Esophagus squamous epithelium (tissue), 5 donors: ENCODE data around the gene SUSD2. TPM values are rescaled to one million over a fixed set of nuclear protein-coding genes. Genes with fewer than 3 reads are reported as not detected.

Experiments
- DNase-seq: peaks from one replicate; lab custom pipeline; 2025; lab: John Stamatoyannopoulos, UW
- H3K27ac ChIP-seq, 4 donors: fragments of 200-600 bp; sonication (generic); one replicate each; pipeline ENCODE4 v1.5.1; 2016 to 2019; ENCODE audit warnings: mild to moderate bottlenecking in 1 of 4
- H3K27me3 ChIP-seq, 4 donors: fragments of 200-600 bp; sonication (generic); 1 replicate in 3 of 4; 2 replicates in 1 of 4; pipeline versions ENCODE4 v1.5.1 to v1.6.0; 2017 to 2021; ENCODE audit warnings: antibody characterized with exemption in 1 of 4
- H3K36me3 ChIP-seq, 3 donors: fragments of 200-600 bp; sonication (generic); one replicate each; pipeline ENCODE4 v1.5.1; 2016 to 2019
- H3K4me1 ChIP-seq, 3 donors: fragments of 200-600 bp; sonication (generic); one replicate each; pipeline ENCODE4 v1.5.1; 2017 to 2019
- H3K4me3 ChIP-seq, 4 donors: fragments of 200-600 bp; sonication (generic); 1 replicate in 3 of 4; 2 replicates in 1 of 4; pipeline ENCODE4 v1.5.1; 2016 to 2019; ENCODE audit warnings: mild to moderate bottlenecking in 2 of 4, moderate library complexity in 1 of 4
- H3K9me3 ChIP-seq, 3 donors: fragments of 200-600 bp; sonication (generic); one replicate each; pipeline ENCODE4 v1.5.1; 2016 to 2019
- POLR2A ChIP-seq, 4 donors: fragments of 450-650 bp; IDR thresholded peaks; one replicate each; pipeline ENCODE4 v1.6.1; 2017; ENCODE audit warnings: antibody characterized with exemption in 4 of 4, mild to moderate bottlenecking in 4 of 4, moderate library complexity in 3 of 4
- WGBS, 2 donors: methylation state at CpG; one replicate each; pipeline ENCODE4 v1.1.5; 2018; 5-methylcytosine and 5-hydroxymethylcytosine counted together
- intact Hi-C: fragments of 100-400 bp; cut with DNase I; formaldehyde crosslinking; loops from one replicate; pipeline ENCODE4 v1.15.0; 2022
- total RNA-seq, 4 donors: library from RNA; depleted of rRNA; stranded (reverse); fragments of >200 nt; gene quantifications; one replicate each; pipeline ENCODE4 v1.1.0, GENCODE V29; 2016
- TF ChIP-seq, protein P1 (sequence below), 6 experiments: fragments of 450-650 bp in 4 of 6; fragments of 200-600 bp in 2 of 6; sonication (generic) in 2 of 6; IDR thresholded peaks; one replicate each; pipeline ENCODE4 v1.5.1; 2016 to 2019; ENCODE audit warnings: antibody characterized with exemption in 6 of 6, mild to moderate bottlenecking in 4 of 6, moderate library complexity in 4 of 6
- donor health status: DM: yes; HTN: yes; CAD: no.

The SUSD2 gene
- total RNA-seq, 4 donors from 2014 or later = 1.1 to 2.5 (median 1.6) TPM

DNA sequence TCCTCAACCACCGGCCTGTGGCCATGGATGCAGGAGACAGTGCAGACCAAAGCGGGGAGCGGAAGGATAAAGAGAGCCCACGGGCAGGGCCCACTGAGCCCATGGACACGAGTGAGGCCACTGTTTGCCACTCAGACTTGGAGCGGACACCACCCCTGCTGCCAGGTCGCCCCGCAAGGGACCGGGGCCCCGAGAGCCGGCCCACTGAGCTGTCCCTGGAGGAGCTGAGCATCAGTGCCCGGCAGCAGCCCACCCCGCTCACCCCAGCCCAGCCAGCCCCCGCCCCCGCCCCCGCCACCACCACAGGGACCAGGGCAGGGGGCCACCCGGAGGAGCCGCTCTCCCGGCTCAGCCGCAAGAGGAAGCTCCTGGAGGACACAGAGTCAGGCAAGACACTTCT lies 14.5 kb upstream of the SUSD2 start:
- H3K27me3 ChIP-seq = no peaks in the 10 kb centered on the region
- intact Hi-C loops = no loop called here
- H3K4me1 ChIP-seq = peaks cover 0 to 14% (median 4%) of the 10 kb centered on the region in 3 donors
- no peaks in the 10 kb centered on the region for H3K9me3 ChIP-seq
- peaks cover 25 to 99% (median 31%) of the 10 kb centered on the region in 3 donors for H3K36me3 ChIP-seq
- no peak for DNase-seq
- TF ChIP-seq POLR2A (IDR thresholded peaks at IDR 0.05) = no peak
- TF ChIP-seq, protein P1, sequence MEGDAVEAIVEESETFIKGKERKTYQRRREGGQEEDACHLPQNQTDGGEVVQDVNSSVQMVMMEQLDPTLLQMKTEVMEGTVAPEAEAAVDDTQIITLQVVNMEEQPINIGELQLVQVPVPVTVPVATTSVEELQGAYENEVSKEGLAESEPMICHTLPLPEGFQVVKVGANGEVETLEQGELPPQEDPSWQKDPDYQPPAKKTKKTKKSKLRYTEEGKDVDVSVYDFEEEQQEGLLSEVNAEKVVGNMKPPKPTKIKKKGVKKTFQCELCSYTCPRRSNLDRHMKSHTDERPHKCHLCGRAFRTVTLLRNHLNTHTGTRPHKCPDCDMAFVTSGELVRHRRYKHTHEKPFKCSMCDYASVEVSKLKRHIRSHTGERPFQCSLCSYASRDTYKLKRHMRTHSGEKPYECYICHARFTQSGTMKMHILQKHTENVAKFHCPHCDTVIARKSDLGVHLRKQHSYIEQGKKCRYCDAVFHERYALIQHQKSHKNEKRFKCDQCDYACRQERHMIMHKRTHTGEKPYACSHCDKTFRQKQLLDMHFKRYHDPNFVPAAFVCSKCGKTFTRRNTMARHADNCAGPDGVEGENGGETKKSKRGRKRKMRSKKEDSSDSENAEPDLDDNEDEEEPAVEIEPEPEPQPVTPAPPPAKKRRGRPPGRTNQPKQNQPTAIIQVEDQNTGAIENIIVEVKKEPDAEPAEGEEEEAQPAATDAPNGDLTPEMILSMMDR (IDR thresholded peaks at IDR 0.05) = no peak
- H3K4me3 ChIP-seq = no peak overlapping the region
- WGBS, 2 donors = 95% methylated on average over 7 of the region's 20 CpGs; no CpG with 5 or more reads in 1 of the 2 donors
- no peak overlapping the region for H3K27ac ChIP-seq

DNA sequence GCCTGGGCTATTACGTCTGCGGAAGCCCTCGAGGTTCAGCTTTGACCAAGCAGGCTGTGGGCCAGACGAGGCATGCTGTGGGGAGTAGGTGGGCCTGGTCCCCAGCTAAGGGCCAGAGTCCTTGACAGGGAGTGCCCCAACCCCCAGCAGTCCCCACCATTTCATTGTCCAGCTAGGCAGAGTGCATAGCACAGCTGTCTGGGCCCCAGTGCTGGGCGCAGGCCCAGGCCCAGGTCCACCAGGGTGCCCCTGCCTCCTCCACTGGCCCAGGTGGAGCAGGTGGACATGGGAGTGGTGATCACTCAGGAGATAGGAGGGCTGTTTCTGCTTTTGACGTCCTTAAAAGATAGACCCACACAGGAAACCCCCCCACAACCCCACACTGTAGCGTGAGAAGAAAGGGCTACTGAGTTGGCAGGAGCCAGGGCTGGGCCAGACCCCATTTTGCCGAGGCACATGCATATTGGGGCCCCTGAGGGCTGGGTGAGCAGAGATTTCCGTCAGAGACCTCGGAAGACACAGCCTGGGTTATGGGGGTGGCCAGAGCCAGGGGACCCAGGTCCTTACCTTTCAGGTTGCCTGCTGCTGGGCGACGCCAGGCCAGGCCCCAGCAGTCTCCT lies 11.7 kb upstream of the SUSD2 start:
- no peak overlapping the region for H3K27ac ChIP-seq
- no peaks in the 10 kb centered on the region for H3K27me3 ChIP-seq
- intact Hi-C loops = no loop called here
- WGBS, 2 donors = 89 to 96% methylated on average over 5 to 6 of the region's 12 CpGs
- no peaks in the 10 kb centered on the region for H3K9me3 ChIP-seq
- H3K4me1 ChIP-seq = peaks cover 0 to 3% (median 0%) of the 10 kb centered on the region in 3 donors
- TF ChIP-seq, protein P1 (IDR thresholded peaks at IDR 0.05) = no peak
- no peak for TF ChIP-seq POLR2A (IDR thresholded peaks at IDR 0.05)
- peaks cover 20 to 100% (median 44%) of the 10 kb centered on the region in 3 donors for H3K36me3 ChIP-seq
- DNase-seq = no peak
- no peak overlapping the region for H3K4me3 ChIP-seq

DNA sequence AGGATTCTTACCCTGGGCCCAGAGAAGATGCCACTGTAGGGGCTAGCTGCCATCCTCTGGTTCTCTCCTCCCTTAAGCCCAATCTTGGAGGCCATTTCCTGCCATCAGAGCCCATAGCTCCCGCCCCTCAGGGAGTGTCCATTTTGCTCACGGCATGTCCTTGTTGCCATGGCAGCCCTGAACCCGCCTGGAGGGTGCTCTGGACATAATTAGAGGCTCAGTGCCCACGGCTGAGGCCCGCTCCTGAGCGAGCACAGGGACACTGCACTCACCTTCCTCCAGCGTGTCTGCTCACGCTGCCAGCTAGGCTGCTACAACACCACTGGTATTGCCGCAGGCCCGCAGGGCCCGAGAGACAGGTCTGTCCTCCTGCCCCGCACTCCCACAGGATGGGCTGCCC lies 11.1 kb upstream of the SUSD2 start:
- intact Hi-C loops = no loop called here
- 67% methylated on average over 1 of the region's 12 CpGs; no CpG with 5 or more reads in 1 of the 2 donors for WGBS, 2 donors

DNA sequence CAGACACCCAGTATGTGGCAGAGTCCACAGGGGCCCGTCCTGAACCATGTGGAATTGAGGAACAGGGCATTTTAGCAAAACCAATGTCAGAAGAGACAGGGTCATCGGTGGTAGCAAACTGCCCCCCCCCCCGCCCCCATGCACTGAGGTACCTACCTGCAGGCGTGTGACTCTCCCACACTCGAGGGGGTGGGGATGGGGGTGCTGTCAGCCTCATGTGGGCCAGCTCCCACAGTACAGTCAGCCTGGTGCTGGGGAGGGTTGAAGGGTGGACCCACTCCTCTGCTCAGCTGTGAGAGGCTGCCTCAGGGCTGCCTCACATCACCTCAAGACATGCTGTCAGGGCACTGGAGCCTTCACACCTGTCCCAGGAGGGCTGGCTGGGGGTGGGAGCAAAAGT lies 10.7 kb upstream of the SUSD2 start:
- H3K27me3 ChIP-seq = no peaks in the 10 kb centered on the region
- H3K9me3 ChIP-seq = no peaks in the 10 kb centered on the region
- TF ChIP-seq, protein P1 (IDR thresholded peaks at IDR 0.05) = no peak
- no peak for TF ChIP-seq POLR2A (IDR thresholded peaks at IDR 0.05)
- H3K4me3 ChIP-seq = no peak overlapping the region
- WGBS, 2 donors = no CpG with 5 or more reads among the region's 5 CpGs
- intact Hi-C loops = no loop called here
- H3K36me3 ChIP-seq = peaks cover 10 to 100% (median 39%) of the 10 kb centered on the region in 3 donors
- H3K27ac ChIP-seq = no peak overlapping the region
- DNase-seq = no peak
- peaks cover 0 to 14% (median 5%) of the 10 kb centered on the region in 3 donors for H3K4me1 ChIP-seq

More for the DNA sequence above, 11.1 kb upstream of the SUSD2 start:
- no peak overlapping the region for H3K27ac ChIP-seq
- H3K27me3 ChIP-seq = no peaks in the 10 kb centered on the region
- H3K4me1 ChIP-seq = peaks cover 0 to 10% (median 5%) of the 10 kb centered on the region in 3 donors
- TF ChIP-seq POLR2A (IDR thresholded peaks at IDR 0.05) = no peak
- DNase-seq = no peak
- peaks cover 14 to 100% (median 42%) of the 10 kb centered on the region in 3 donors for H3K36me3 ChIP-seq
- no peak overlapping the region for H3K4me3 ChIP-seq
- no peaks in the 10 kb centered on the region for H3K9me3 ChIP-seq

DNA sequence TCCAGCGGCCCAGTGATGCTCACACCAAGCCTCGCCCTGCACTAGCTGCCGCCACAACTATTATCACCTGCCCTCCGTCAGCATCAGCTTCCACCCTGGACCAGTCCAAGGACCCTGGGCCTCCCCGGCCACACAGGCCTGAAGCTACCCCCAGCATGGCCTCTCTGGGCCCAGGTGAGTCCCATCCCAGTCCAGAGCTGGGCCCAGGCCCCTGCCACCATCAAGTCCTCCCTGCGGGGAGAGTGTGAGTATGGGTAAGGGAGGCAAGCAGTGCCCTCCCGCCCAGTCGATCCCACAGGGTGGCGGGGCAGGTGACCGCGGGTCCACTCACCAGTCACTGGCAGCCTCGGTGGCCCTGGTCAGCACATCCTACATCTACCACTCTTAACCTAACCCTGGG lies 9.5 kb upstream of the SUSD2 start:
- no peak overlapping the region for H3K4me3 ChIP-seq
- no peak for DNase-seq
- TF ChIP-seq, protein P1 (IDR thresholded peaks at IDR 0.05) = no peak
- TF ChIP-seq POLR2A (IDR thresholded peaks at IDR 0.05) = no peak
- H3K4me1 ChIP-seq = peaks cover 0 to 25% (median 5%) of the 10 kb centered on the region in 3 donors
- intact Hi-C loops = no loop called here
- 89% methylated on average over 7 of the region's 12 CpGs; no CpG with 5 or more reads in 1 of the 2 donors for WGBS, 2 donors
- H3K9me3 ChIP-seq = no peaks in the 10 kb centered on the region
- H3K36me3 ChIP-seq = peaks cover 7 to 100% (median 39%) of the 10 kb centered on the region in 3 donors
- peak overlapping the region in 1 of 4 donors; percentile 25 for H3K27ac ChIP-seq
- no peaks in the 10 kb centered on the region for H3K27me3 ChIP-seq
